ENCODE results near the gene CCDC187.
"Not testable (repeated sequence)": the region's sequence is repeated elsewhere in the genome, so short reads cannot be mapped to it uniquely, and the experiment has no call there.

The CCDC187 gene

GRCh38 chr9:136237486-136238341 is 66.2 kb downstream of the CCDC187 start:
- Mint-ChIP-seq H3K9me3 (no peaks in the 10 kb centered on the region), H3K4me3 (no peak overlapping the region), H3K27ac (no peak overlapping the region), H3K4me1 (peaks cover 74% of the 10 kb centered on the region), H3K27me3 (no peaks in the 10 kb centered on the region)
- DNase-seq (no peak), ATAC-seq (no peak)

- not testable (repeated sequence) for ATAC-seq, H3K27me3 Mint-ChIP-seq, DNase-seq, H3K4me3 Mint-ChIP-seq, H3K27ac Mint-ChIP-seq, H3K9me3 Mint-ChIP-seq
- H3K4me1 Mint-ChIP-seq, result peaks cover 74% of the 10 kb centered on the region
Measured at GRCh38 chr9:136236471-136237410, 67.2 kb downstream of the CCDC187 start.

- ATAC-seq (no peak), DNase-seq (no peak)
- H3K27ac Mint-ChIP-seq, result no peak overlapping the region
- peaks cover 74% of the 10 kb centered on the region for H3K4me1 Mint-ChIP-seq
- no peaks in the 10 kb centered on the region for H3K27me3 Mint-ChIP-seq
- H3K4me3 Mint-ChIP-seq, result no peak overlapping the region
- no peaks in the 10 kb centered on the region for H3K9me3 Mint-ChIP-seq
Measured at GRCh38 chr9:136235709-136236455, 68.0 kb downstream of the CCDC187 start.

- Mint-ChIP-seq H3K27me3 (no peaks in the 10 kb centered on the region), H3K4me3 (no peak overlapping the region), H3K27ac (peak overlapping the region in 1 of 2 donors; percentile 43), H3K4me1 (peaks cover 74% of the 10 kb centered on the region), H3K9me3 (no peaks in the 10 kb centered on the region)
- ATAC-seq (no peak), DNase-seq (no peak)
Measured at GRCh38 chr9:136235171-136235570, 68.7 kb downstream of the CCDC187 start.

GRCh38 chr9:136234597-136234996 is 69.3 kb downstream of the CCDC187 start:
- no peaks in the 10 kb centered on the region for H3K9me3 Mint-ChIP-seq
- ATAC-seq, result peak; percentile 52
- no peak for DNase-seq
- H3K27me3 Mint-ChIP-seq, result no peaks in the 10 kb centered on the region
- peaks cover 73% of the 10 kb centered on the region for H3K4me1 Mint-ChIP-seq
- no peak overlapping the region for H3K4me3 Mint-ChIP-seq
- H3K27ac Mint-ChIP-seq, result peak overlapping the region; percentile 65 to 72

GRCh38 chr9:136233868-136234267 is 70.0 kb downstream of the CCDC187 start:
- ATAC-seq, result no peak
- H3K27ac Mint-ChIP-seq, result peak overlapping the region in 1 of 2 donors; percentile 90
- H3K9me3 Mint-ChIP-seq, result no peaks in the 10 kb centered on the region
- DNase-seq, result no peak
- no peaks in the 10 kb centered on the region for H3K27me3 Mint-ChIP-seq
- peaks cover 70% of the 10 kb centered on the region for H3K4me1 Mint-ChIP-seq
- H3K4me3 Mint-ChIP-seq, result peak overlapping the region in 1 of 2 donors; percentile 52

GRCh38 chr9:136233411-136233810 is 70.5 kb downstream of the CCDC187 start:
- peaks cover 70% of the 10 kb centered on the region for H3K4me1 Mint-ChIP-seq
- ATAC-seq (peak; percentile 22), DNase-seq (no peak)
- peak overlapping the region; percentile 16 to 52 for H3K4me3 Mint-ChIP-seq
- H3K27ac Mint-ChIP-seq, result peak overlapping the region; percentile 79 to 90
- H3K9me3 Mint-ChIP-seq, result no peaks in the 10 kb centered on the region
- no peaks in the 10 kb centered on the region for H3K27me3 Mint-ChIP-seq

- ATAC-seq (no peak), DNase-seq (no peak)
- Mint-ChIP-seq H3K9me3 (no peaks in the 10 kb centered on the region), H3K27ac (peak overlapping the region in 1 of 2 donors; percentile 90), H3K27me3 (no peaks in the 10 kb centered on the region), H3K4me3 (peak overlapping the region in 1 of 2 donors; percentile 37), H3K4me1 (peaks cover 70% of the 10 kb centered on the region)
Measured at GRCh38 chr9:136232969-136233368, 70.9 kb downstream of the CCDC187 start.

- peak; percentile 78 for ATAC-seq
- peak overlapping the region in 1 of 2 donors; percentile 44 for H3K27ac Mint-ChIP-seq
- H3K9me3 Mint-ChIP-seq, result no peaks in the 10 kb centered on the region
- no peak for DNase-seq
- H3K4me3 Mint-ChIP-seq, result peak overlapping the region; percentile 47 to 68
- no peaks in the 10 kb centered on the region for H3K27me3 Mint-ChIP-seq
- peaks cover 70% of the 10 kb centered on the region for H3K4me1 Mint-ChIP-seq
Measured at GRCh38 chr9:136231478-136232297, 72.2 kb downstream of the CCDC187 start.

- H3K27ac Mint-ChIP-seq, result peak overlapping the region; percentile 54 to 71
- H3K4me3 Mint-ChIP-seq, result no peak overlapping the region
- H3K4me1 Mint-ChIP-seq, result peaks cover 75% of the 10 kb centered on the region
Measured at GRCh38 chr9:136230773-136231172, 73.1 kb downstream of the CCDC187 start.

GRCh38 chr9:136230365-136230764 is 73.5 kb downstream of the CCDC187 start:
- ATAC-seq, result no peak
- H3K27me3 Mint-ChIP-seq, result no peaks in the 10 kb centered on the region
- no peaks in the 10 kb centered on the region for H3K9me3 Mint-ChIP-seq
- DNase-seq, result no peak
- H3K4me3 Mint-ChIP-seq, result no peak overlapping the region
- H3K4me1 Mint-ChIP-seq, result peaks cover 71% of the 10 kb centered on the region
- peak overlapping the region in 1 of 2 donors; percentile 38 for H3K27ac Mint-ChIP-seq

More at GRCh38 chr9:136230773-136231172, 73.1 kb downstream of the CCDC187 start:
- no peak for ATAC-seq
- DNase-seq, result no peak
- Mint-ChIP-seq H3K9me3 (no peaks in the 10 kb centered on the region), H3K27me3 (no peaks in the 10 kb centered on the region)

GRCh38 chr9:136229096-136230065 is 74.5 kb downstream of the CCDC187 start:
- ATAC-seq (no peak), DNase-seq (no peak)
- Mint-ChIP-seq H3K9me3 (no peaks in the 10 kb centered on the region), H3K27ac (no peak overlapping the region), H3K4me3 (no peak overlapping the region), H3K27me3 (no peaks in the 10 kb centered on the region), H3K4me1 (peaks cover 61% of the 10 kb centered on the region)

- ATAC-seq, result no peak
Measured at GRCh38 chr9:136228107-136228875, 75.6 kb downstream of the CCDC187 start.

More at GRCh38 chr9:136228107-136228875, 75.6 kb downstream of the CCDC187 start:
- Mint-ChIP-seq H3K9me3 (no peaks in the 10 kb centered on the region), H3K27me3 (no peaks in the 10 kb centered on the region), H3K4me1 (peaks cover 50% of the 10 kb centered on the region), H3K27ac (peak overlapping the region; percentile 26 to 93), H3K4me3 (no peak overlapping the region)
- DNase-seq, result no peak

All from stimulated activated naive CD8-positive, alpha-beta T cell treated with anti-CD3 and anti-CD28 coated beads, Interleukin-15, amount 100 ng/mL, for 72 hours (primary cell).